ENCODE measurements around the gene HSFX3.
"Not testable (repeated sequence)": the region's sequence is repeated elsewhere in the genome, so short reads cannot be mapped to it uniquely, and the experiment has no call there.

HSFX3 gene

GRCh38 chrX:149541521-149542047, 8.1 kb downstream of the HSFX3 start:
- DNase-seq = no peak

- peak; percentile 78 for DNase-seq
Measured at GRCh38 chrX:149540621-149541520, 8.9 kb downstream of the HSFX3 start, which contains the start of gene EOLA1. EOLA1 (plus strand) TSS chrX:149541012; CDS start chrX:149545631, 4,619 bp downstream.

GRCh38 chrX:149540131-149540620, 9.5 kb downstream of the HSFX3 start:
- peak; percentile 82 for DNase-seq

- peak; percentile 85 for DNase-seq
Measured at GRCh38 chrX:149539283-149540130, 10.2 kb downstream of the HSFX3 start.

DNA sequence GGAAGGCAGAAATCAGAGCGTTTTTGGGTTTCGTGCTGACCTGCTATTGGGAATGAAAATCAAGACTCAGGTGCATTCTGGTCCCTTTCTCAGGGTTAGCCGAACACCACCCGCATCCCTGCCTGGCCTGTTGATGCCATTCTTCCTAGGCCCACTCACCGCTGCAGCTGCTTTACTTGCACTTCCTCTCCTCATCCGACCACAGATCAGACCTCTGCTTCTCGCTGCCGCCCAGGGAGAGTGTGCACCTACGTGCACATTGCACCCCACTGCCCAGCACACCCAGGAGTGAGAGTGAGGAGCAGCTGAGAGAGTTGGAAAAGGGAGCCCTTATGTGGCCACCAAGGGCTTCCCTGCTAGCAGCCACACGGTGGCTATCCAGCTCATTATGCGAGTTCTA, 12.2 kb downstream of the HSFX3 start:
- DNase-seq = not testable (repeated sequence)

GRCh38 chrX:149534926-149535602, 14.7 kb downstream of the HSFX3 start:
- DNase-seq = not testable (repeated sequence)

GRCh38 chrX:149533999-149534398, 15.7 kb downstream of the HSFX3 start:
- DNase-seq = not testable (repeated sequence)

DNA sequence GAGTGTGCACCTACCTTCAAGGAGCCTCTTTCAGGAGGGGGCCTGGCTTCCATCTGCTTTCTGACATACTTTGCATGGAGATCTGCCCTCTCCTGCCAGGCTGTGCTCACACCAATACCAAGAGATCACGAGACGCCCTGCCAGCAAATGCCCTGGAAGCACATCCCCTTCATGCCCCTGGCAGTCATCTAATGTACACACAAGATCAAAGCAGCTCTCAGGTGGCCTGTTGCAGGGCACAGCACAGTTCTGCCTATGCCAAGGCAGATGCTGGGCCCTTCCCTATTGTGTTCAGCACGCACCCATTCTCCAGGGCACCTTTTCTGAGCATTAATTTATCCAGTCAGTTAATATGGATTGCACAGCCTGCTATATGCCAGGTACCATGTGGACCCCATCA, 16.9 kb downstream of the HSFX3 start:
- DNase-seq = not testable (repeated sequence)

DNA sequence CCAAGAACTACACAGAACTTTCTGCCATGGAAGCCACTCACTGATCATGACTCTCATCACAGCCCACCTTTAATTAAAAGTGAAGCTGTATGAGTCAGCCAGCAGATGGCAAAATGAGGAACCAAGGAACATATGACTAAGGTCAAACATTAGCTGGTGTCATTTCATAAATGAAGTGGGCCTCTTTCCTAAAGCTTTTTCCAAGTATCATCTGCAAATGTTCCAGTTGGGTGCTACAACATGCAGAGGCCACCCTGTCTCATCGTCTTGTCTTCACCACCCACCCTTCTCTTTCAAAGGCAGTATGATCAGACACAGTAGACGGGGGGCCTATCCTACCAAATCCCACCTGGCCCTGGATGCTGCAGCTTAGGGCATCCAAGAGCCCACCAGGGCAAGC, 18.1 kb downstream of the HSFX3 start:
- no peak for DNase-seq

DNA sequence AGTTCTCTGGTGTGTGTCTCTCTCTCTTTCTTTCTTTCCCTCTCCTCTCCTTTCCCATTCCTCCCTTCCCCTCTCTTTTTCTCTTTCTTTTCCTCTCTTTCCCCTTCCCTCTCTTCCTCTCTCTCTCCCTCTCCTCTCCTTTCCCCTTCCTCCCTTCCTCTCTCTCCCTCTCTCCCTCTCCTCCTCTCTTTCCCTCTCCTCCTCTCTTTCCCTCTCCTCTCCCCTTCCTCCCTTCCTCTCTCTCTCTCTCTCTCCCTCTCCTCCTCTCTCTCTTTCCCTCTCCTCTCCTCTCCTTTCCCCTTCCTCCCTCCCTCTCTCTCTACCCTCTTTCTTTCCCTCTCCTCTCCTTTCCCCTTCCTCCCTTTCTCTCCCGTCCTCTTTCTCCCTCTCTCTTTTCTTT, 21.3 kb downstream of the HSFX3 start:
- DNase-seq = no peak

GRCh38 chrX:149527705-149528104, 22.0 kb downstream of the HSFX3 start:
- DNase-seq = no peak

- not testable (repeated sequence) for DNase-seq
Measured at GRCh38 chrX:149526318-149527033, 23.2 kb downstream of the HSFX3 start.

GRCh38 chrX:149525903-149526302, 23.8 kb downstream of the HSFX3 start:
- DNase-seq = not testable (repeated sequence)

GRCh38 chrX:149525389-149525788, 24.3 kb downstream of the HSFX3 start:
- DNase-seq = peak; percentile 35

DNA sequence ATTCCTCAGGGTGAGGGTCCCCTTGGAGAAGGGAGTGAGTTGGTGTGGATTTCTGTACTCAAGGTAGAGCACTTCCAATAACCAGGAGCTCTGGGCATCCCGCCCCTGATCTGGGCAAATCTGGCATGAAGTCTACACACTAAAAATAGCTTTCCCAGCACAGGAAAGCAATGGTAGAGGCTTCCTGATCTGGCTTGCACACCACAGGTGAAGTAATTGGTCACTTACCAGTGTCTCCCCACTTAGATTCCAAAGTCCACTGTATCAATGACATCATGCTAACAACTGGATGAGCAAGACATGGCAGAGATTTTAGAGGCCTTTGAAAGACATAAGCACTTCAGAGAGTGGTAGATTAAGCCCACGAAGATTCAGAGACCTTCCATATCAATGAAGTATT, 26.8 kb downstream of the HSFX3 start:
- no peak for DNase-seq

DNA sequence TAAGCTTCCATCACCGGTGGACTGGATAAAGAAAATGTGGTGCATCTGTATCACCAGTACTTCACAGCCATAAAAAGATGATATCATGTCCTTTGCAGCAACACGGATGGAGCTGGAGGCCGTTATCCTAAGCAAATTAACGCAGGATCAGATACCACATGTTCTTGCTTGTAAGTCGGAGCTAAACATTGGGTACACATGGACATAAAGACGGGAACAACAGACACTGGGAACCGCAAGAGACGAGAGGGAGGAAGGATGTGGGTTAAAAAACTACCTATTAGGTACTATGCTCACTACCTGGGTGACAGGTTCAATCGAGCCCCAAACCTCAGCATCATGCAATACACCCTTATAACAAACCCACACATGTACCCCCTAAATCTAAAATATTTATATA, 28.3 kb downstream of the HSFX3 start:
- no peak for DNase-seq

DNA sequence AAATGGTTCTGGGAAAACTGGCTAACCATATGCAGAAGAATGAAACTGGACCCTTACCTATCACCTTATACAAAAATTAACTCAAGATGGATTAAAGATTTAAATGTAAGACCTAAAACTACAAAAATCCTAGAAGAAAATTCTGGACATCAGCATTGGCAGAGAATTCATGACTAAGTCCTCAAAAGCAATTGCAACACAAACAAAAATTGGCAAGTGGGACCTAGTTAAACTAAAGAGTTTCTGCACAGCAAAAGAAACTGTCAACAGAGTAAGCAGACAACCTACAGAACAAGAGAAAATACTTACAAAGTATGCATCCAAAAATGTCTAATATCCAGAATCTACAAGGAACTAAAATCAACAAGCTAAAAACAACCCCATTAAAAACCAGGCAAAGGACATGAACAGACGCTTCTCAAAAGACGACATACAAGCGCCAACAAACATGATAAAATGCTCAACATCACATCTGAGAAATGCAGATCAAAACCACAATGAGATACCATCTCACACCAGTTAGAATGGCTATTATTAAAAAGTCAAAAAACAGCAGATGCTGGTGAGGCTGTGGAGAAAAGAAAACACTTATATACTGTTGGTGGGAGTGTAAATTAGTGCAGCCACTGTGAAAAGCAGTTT, 29.0 kb downstream of the HSFX3 start:
- not testable (repeated sequence) for DNase-seq

GRCh38 chrX:149518236-149518635, 31.5 kb downstream of the HSFX3 start:
- no peak for DNase-seq

- DNase-seq = no peak
Measured at GRCh38 chrX:149517308-149517707, 32.4 kb downstream of the HSFX3 start.

GRCh38 chrX:149516604-149517003, 33.1 kb downstream of the HSFX3 start:
- DNase-seq = no peak

DNA sequence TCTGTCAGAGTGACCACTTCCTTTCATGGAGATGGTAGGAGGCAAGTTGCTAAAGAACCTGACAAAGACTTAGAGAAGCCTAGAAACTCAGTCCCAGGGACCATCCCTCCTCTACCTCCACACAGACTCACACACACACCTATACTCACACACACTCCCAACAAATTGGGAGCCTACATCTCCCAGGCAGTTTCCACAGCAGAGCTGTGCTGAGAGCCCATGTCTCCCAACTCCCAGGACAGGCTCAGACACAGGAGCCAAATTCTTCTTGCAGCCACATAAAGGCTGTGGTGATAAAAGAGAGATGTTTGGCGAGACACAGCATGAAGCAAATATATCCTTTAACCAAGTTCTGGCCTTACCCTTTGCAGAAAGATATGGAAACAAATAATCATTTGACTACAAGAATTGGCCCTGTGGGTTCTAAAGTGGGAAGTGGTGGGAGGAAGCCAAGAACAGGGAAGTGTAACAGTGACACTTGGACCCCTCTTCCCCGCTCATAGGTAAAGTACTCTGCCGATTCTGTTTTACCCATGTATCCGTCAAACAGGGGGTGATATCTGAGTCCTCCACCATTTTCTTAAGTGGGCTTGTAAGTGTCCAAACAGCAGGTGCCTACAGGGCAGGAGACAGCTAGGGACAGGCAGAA, 33.6 kb downstream of the HSFX3 start:
- no peak for DNase-seq
